GM18951 (cell line): ENCODE measurements around the gene STXBP4.

Source experiments
- POLR2A ChIP-seq: IDR thresholded peaks from 4 replicates; pipeline ENCODE4 v1.6.1; 2011; ENCODE audit warnings: mild to moderate bottlenecking; ENCODE audit not compliant: insufficient read length, insufficient read depth; ENCODE audit errors: extremely low read depth
- in situ Hi-C: fragments of 300-500 bp; cut with MboI; formaldehyde crosslinking; loops from one replicate; pipeline ENCODE4 v1.12.0; 2022; ENCODE audit warnings: low sequenced_read_pairs, mixed read lengths, inconsistent platforms; ENCODE audit not compliant: unreplicated experiment

The STXBP4 gene

DNA sequence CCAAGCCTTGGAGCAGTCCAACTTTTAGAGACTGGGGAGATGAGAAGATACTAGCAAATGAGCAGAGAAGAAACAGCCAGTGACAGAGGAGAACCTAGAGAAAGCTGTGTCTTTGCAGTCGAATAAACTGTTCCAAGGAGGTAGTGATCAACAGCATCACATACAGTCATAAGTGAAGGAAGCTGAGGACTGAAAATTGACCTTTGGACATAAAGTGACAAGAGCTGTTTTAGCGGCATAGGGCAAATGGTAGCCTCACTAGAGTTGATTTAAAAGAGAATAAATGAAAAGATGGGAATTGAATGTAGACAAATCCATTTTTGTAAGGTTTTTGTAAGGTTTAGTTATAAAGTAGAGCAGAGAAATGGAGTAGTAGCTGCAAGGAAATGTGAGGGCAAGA is 165.0 kb downstream of the STXBP4 start:
- in situ Hi-C loops, result no loop called here
- TF ChIP-seq POLR2A, result no peak

DNA sequence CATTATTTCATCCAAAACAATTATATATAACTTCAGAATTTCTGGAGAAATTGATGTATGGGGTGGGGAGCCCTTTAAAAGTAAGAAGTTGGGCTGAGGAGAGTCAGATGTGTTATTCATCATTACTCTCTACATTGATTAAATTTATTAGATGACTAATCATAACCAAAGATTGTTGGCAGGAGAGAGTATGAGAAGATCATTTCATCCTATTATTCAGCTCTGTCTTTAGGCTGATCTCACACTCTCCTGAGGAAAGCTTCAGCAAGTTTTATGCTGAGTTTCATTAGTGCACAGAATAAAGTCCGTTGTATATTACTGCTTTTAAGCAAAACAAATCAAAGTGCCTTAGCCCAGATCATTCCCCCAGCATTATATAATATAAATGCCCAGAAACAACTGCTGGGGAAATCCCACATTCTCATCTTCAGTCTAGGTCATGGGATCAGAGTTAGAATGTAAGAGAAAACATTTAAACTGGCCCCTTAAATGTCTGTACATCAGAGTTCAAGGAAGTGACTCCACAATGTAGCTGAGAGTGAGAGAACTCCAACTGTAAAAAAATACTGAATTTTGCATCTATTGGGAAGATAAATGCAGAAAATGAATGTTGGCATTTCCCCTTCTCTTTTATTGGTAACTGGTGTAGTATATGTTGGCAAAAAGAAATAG is 166.1 kb downstream of the STXBP4 start:
- TF ChIP-seq POLR2A, result no peak
- in situ Hi-C loops, result no loop called here

DNA sequence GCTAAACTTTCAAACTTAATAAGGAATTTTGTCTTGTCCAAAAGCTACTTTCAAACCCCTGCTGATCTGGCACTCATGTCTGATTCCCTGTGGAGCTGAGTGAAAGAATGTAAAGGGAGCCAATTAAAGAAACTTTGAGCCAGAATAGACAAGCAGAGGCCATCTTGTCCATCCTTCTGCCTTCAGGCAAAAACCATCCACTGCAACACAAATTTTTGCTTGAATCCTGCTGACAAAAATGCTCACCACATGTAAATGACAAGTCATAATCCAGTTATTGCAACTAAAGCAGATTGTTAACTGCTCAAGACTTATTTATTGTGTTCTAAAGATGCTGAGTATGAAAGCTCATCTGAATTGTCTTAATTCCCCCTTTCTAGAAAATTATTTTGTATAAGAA is 172.2 kb downstream of the STXBP4 start:
- in situ Hi-C loops, result no loop called here
- TF ChIP-seq POLR2A, result no peak

DNA sequence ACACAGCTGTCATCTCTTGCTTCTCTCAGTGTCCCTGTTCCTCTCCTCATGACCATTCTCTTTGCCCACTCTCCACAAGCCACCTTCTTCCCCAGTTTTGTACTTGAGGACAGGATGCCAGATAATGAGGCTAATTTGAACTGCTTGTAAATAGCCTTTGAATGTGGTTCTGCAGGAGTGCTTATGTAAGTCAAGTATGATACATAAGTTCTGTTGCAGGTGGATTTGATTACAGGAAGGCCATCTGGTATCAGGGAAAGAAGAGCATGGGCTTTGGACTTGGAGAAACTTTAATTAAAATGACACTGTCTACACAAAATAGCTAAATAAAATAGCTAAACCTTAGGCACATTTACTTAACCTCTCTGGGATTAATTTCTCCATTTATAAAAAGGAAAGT is 176.0 kb downstream of the STXBP4 start:
- in situ Hi-C loops, result no loop called here
- no peak for TF ChIP-seq POLR2A

DNA sequence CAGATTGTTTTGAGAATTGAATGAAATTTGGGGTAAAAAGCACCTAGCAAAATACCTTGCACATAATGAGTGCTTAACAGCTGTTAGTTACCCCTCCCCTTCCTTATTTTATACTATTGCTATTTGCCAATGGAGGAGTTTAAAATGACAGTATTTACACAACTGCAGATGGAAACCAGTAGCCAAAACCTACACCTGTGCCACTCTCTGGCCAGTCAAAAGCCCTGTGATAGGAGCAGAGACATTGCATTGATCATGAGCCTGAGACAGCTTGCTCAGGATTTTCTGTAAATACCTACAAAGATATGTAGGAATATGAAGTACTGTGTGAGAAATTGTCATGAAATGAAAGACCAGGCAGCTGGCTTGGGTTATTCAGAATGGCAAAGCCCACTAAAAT is 180.9 kb downstream of the STXBP4 start:
- in situ Hi-C loops, result no loop called here
- TF ChIP-seq POLR2A, result no peak

DNA sequence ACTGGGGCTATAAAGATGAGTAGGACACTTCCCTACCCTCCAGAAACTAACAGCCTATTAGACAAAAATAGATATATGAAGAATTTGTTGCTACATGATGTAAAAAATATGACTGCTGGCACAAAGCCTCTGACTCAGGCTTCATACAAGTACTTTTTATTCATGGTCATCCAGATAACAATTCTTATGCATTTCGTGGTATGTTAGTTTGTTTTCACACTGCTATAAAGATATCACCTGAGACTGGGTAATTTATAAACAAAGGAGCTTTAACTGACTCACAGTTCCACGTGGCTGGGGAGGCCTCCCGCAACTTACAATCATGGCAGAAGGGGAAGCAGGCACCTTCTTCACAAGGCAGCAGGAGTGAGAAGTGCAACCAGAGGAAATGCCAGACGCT is 183.7 kb downstream of the STXBP4 start:
- in situ Hi-C loops, result no loop called here
- TF ChIP-seq POLR2A, result no peak

DNA sequence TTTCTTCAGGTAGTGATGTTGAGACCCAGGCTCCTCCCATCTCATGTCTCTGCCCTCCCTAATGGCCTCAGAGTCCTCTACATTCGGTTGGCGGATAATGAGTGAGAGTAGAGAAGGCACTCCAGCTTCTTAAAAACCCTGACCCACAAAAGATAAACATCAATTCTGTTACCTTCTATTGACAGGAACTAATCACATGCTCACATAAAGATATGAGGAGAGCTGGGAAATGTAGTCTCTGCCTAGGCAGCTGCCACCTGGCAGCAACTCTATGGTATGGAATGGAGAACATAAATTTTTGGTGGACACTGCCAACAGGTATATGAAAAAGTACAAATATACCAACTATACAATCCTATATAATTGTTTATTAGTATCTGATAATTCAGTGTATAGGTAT is 185.5 kb downstream of the STXBP4 start:
- TF ChIP-seq POLR2A, result no peak

DNA sequence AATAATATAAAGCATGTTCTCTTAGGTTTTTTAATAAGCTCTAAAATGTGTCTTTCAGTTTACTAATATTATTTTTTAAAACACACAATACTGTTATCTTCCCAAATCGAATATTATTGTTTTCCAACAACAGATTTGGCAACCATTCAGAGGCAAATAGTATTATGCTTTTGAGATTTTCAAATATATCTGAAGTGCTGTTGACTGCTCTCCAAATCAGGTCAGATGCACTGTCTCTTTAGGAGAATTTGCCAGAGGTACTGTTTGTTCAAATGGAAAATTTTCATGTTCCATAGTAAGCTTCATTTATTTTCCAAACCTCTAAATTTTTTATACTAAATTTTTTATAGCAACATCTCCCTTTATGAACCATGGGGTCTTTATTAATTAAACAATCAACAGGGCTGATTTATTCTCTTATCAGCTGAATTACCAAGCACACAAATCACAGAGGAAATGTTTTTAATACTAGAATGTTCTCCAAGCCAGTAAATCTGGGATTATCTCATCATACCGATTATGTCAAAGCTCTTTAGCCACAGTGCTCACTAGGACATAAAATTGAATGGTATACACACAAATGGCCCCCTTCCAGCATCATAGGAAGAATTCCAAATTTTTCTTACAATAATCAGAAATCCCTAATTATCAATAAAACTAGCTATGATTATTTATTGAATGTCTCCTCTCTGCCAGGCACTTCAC is 187.4 kb downstream of the STXBP4 start:
- TF ChIP-seq POLR2A, result no peak
- in situ Hi-C loops, result no loop called here

More for the DNA sequence above, 185.5 kb downstream of the STXBP4 start:
- in situ Hi-C loops, result no loop called here

DNA sequence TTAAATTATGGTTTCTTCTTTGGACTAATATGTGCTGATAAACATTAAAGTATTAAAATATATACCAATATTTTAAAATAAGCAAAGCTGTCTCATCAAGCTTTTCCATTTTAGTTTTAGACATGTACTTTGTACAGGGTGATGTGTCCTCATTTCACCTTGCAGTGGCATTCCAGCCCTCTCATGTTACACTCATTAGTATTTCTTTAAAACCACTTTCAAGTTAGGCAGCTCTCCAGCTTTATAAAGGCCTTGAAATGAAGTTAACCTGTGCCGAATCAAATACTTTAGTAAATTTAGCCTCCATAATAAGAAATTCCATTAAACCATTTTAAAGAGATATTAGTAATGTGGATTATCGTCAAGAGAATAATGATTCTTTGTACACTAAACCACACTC is 188.6 kb downstream of the STXBP4 start:
- in situ Hi-C loops, result no loop called here
- no peak for TF ChIP-seq POLR2A

DNA sequence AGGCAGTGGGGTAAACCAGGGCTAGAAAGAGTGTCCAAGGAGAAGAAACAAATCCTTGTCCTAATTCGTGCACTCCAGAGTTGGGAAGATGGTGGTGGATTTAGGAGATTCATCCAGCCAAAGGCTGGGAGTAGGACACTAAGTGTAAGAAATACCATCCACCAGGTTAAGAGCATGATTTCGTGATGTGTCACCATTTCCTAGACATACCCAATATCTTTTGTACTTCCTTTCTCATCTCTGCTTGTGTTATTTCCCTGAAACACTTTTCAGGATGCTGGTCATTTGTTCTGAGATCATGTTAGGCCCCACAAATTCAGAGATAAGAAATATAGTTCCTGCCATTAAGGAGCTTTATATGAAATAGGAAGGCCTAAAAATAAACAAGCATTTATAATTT is 189.9 kb downstream of the STXBP4 start:
- in situ Hi-C loops, result no loop called here
- TF ChIP-seq POLR2A, result no peak

DNA sequence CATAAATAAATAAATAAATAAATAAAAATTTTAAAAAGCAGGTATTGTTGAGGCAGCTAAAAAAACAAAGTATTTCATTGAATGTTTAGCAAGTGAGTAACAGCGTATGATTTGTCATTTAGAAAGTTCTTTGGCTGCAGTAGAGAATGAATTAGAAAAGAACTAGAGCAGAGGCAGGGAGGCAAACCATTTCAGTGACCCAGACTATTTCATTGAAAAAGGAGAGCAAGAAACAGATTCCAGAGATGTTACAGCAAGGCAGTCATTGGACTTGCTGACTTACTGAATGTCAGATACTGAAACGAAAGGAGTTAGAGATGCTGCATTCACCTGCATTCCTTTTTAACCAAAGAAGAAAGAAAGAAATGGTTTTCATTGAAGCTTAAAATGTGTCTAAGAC is 190.7 kb downstream of the STXBP4 start:
- TF ChIP-seq POLR2A, result no peak
- in situ Hi-C loops, result no loop called here

DNA sequence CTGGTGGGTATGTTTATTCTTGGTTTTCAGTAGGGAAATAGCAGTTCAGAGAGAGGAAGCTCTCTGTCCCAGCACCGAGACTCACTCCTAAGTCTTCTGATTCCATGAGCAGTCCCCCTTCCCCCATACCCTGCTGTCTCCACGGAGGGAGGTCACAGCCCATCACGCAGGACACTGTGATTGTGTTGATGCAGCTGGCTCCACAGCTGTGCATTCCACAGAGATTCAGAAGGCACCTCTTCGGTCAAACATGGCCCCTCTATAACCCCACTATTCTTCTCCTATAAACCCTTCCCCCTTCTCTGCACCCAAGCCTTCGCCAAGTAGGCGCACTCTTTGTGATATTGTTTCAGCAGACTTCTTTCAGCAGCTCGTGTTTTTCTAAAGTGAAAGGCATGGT is 191.9 kb downstream of the STXBP4 start:
- in situ Hi-C loops, result no loop called here
- no peak for TF ChIP-seq POLR2A

DNA sequence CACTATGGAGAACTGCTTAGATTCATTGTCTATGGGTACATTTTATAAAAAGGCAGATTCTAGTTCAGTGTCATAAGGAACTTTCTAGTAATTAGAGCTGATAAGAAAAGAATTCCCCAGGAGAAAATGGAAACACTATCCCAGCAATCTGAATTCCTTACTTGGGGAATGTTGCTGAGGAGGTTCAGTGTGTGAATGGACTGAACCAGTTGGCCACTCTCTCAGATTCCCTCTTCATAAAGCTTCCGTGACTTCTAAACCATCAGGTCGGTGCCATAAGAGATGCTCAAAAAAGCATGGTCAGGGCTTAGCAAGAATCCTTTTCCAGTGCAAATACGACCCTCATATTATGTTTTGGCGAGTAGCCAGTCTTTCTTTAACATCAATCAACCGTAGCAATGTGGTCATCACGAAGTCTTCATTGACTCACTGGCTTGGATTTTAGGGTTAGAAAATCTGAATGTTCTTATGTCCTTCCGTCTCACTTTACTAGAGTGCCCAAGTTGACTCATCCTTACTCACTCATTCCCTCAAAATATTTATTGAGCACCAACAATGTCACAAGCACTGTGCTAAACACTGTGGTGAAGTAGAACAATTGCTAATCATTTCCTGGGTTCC is 193.5 kb downstream of the STXBP4 start:
- in situ Hi-C loops, result no loop called here
- TF ChIP-seq POLR2A, result no peak

DNA sequence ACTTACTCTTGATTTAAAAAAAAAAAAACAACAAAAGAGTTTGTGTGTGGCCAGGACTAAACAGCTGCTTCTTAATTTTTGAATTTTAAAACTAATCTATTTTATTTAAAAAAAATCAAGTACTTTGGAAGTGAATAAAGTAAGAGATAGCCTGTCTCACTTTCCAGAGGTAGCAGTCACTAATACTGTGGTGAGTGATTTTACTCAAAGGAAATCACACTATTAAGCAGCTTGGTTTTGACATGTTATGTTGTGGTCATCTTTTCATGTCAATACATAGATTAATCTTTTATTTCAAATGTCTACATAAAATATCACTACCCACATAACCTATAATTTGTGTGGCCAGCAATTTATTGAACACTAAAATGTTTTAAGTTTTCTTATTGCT is 194.0 kb downstream of the STXBP4 start:
- in situ Hi-C loops, result no loop called here
- no peak for TF ChIP-seq POLR2A
